OCI-LY7 (cell line): ENCODE data around the gene HMGA1. TPM values are rescaled to one million over a fixed set of nuclear protein-coding genes. Genes with fewer than 3 reads are reported as not detected.

Experiments
- BruUV-seq: library from RNA; stranded (reverse); fragments of 400-500 nt; replicated peaks from 2 replicates; lab custom pipeline; 2021; lab: Mats Ljungman, UMichigan
- CTCF ChIA-PET: fragments of 300-600 bp; sonication (Branson Sonifier 250); formaldehyde crosslinking; loops from one replicate; lab custom pipeline; 2022; ENCODE audit warnings: antibody characterized with exemption; ENCODE audit not compliant: unreplicated experiment; lab: Charles Lee
- POLR2A ChIA-PET: fragments of 300-600 bp; sonication (Branson Sonifier 250); formaldehyde crosslinking; loops from one replicate; lab custom pipeline; 2022; ENCODE audit warnings: antibody characterized with exemption; lab: Charles Lee
- DNase-seq: peaks from one replicate; pipeline ENCODE4 v3.0.0-alpha.2; 2015; ENCODE audit warnings: low spot score
- H2AFZ ChIP-seq: fragments of 200-600 bp; sonication (generic), shearing (Covaris generic); 2 replicates; pipeline ENCODE4 v1.6.1; 2014; ENCODE audit warnings: mild to moderate bottlenecking, antibody characterized with exemption, low read length, moderate library complexity
- H3K27ac ChIP-seq: fragments of 200-600 bp; sonication (generic); 2 replicates; pipeline ENCODE4 v1.5.1; 2014; ENCODE audit warnings: mixed run types, low read depth, mild to moderate bottlenecking, moderate library complexity, low read length, inconsistent platforms; ENCODE audit not compliant: poor library complexity, severe bottlenecking
- H3K36me3 ChIP-seq: fragments of 200-600 bp; sonication (generic); 2 replicates; pipeline ENCODE4 v1.6.1; 2014; ENCODE audit warnings: mild to moderate bottlenecking, antibody characterized with exemption, low read length, moderate library complexity, mixed read lengths; ENCODE audit not compliant: insufficient read depth
- H3K4me1 ChIP-seq: fragments of 200-600 bp; sonication (generic); 2 replicates; pipeline ENCODE4 v1.5.1; 2014; ENCODE audit warnings: mild to moderate bottlenecking, low read length; ENCODE audit not compliant: insufficient read depth, poor library complexity, severe bottlenecking
- H3K4me2 ChIP-seq: fragments of 200-600 bp; sonication (generic); 2 replicates; pipeline ENCODE4 v1.6.1; 2014; ENCODE audit warnings: mild to moderate bottlenecking, low read length
- H3K4me3 ChIP-seq: fragments of 200-600 bp; sonication (generic); 2 replicates; pipeline ENCODE4 v1.5.1; 2014; ENCODE audit warnings: mild to moderate bottlenecking, low read depth, low read length; ENCODE audit not compliant: poor library complexity, severe bottlenecking
- H3K79me2 ChIP-seq: fragments of 200-600 bp; sonication (generic); 2 replicates; pipeline ENCODE4 v1.6.1; 2016; ENCODE audit warnings: low read depth, mild to moderate bottlenecking, low read length, moderate library complexity, mixed read lengths; ENCODE audit not compliant: insufficient read depth
- H3K9me2 ChIP-seq: fragments of 200-600 bp; sonication (generic); 2 replicates; pipeline ENCODE4 v1.6.1; 2016; ENCODE audit warnings: mild to moderate bottlenecking, low read length, mixed read lengths; ENCODE audit not compliant: insufficient read depth
- H3K9me3 ChIP-seq: fragments of 200-600 bp; sonication (generic); 2 replicates; pipeline ENCODE4 v1.6.1; 2014; ENCODE audit warnings: mild to moderate bottlenecking, mixed run types, low read length, mixed read lengths
- H4K20me1 ChIP-seq: fragments of 200-600 bp; sonication (generic); 2 replicates; pipeline ENCODE4 v1.6.1; 2014; ENCODE audit warnings: mild to moderate bottlenecking, antibody characterized with exemption, low read length, moderate library complexity, mixed read lengths; ENCODE audit not compliant: insufficient read depth
- CTCF ChIP-seq: fragments of 200-600 bp; sonication (generic); conservative IDR thresholded peaks from 2 replicates; pipeline ENCODE4 v1.5.1; 2014; ENCODE audit warnings: mild to moderate bottlenecking, antibody characterized with exemption, low read length, moderate library complexity, mixed read lengths
- EZH2phosphoT487 ChIP-seq: fragments of 200-600 bp; sonication (generic); IDR thresholded peaks from 2 replicates; pipeline ENCODE4 v1.6.1; 2018; ENCODE audit warnings: low read depth, borderline replicate concordance, mild to moderate bottlenecking, mixed run types, antibody characterized with exemption, low read length, moderate library complexity, mixed read lengths
- intact Hi-C: fragments of 100-400 bp; cut with micrococcal nuclease; formaldehyde crosslinking; loops from one replicate; pipeline ENCODE4 v1.10.0; 2022; ENCODE audit not compliant: unreplicated experiment
- total RNA-seq, 2 experiments: library from RNA; depleted of rRNA in 1 of 2; stranded (reverse); fragments of >200 nt in 1 of 2; shearing (Covaris generic) in 1 of 2; gene quantifications; 2 replicates each; pipeline ENCODE4 v1.2.3, GENCODE V29; 2014 to 2022

HMGA1 gene
- total RNA-seq, 2 experiments from 2014 or later, result 435 to 764 TPM

GRCh38 chr6:34275128-34275804, 38.6 kb downstream of the HMGA1 start:
- no peak overlapping the region for H3K27ac ChIP-seq
- peaks cover 18% of the 10 kb centered on the region for H3K36me3 ChIP-seq
- no peak overlapping the region for H2AFZ ChIP-seq
- no peaks in the 10 kb centered on the region for H3K9me3 ChIP-seq
- TF ChIP-seq EZH2phosphoT487, result no peak
- no peak for TF ChIP-seq CTCF
- no peaks in the 10 kb centered on the region for H4K20me1 ChIP-seq
- peaks cover 8% of the 10 kb centered on the region for H3K4me1 ChIP-seq
- CTCF ChIA-PET, result no interaction called here
- intact Hi-C loops, result no loop called here
- H3K4me2 ChIP-seq, result no peak overlapping the region
- H3K9me2 ChIP-seq, result no peaks in the 10 kb centered on the region
- no TSS peak for BruUV-seq
- H3K4me3 ChIP-seq, result no peak overlapping the region
- no peaks in the 10 kb centered on the region for H3K79me2 ChIP-seq
- DNase-seq, result peak; percentile 33
- POLR2A ChIA-PET, result interaction anchor here (0.6 kb wide), 1 partner anchor 197 kb away, joined by 3 read pairs; no protein-coding TSS in a partner anchor

GRCh38 chr6:34276191-34276590, 39.5 kb downstream of the HMGA1 start:
- no TSS peak for BruUV-seq
- H3K9me2 ChIP-seq, result no peaks in the 10 kb centered on the region

More at GRCh38 chr6:34276191-34276590, 39.5 kb downstream of the HMGA1 start:
- H3K9me3 ChIP-seq, result no peaks in the 10 kb centered on the region
- no peaks in the 10 kb centered on the region for H4K20me1 ChIP-seq
- no peak overlapping the region for H2AFZ ChIP-seq
- H3K36me3 ChIP-seq, result peaks cover 23% of the 10 kb centered on the region
- H3K4me1 ChIP-seq, result peaks cover 8% of the 10 kb centered on the region
- no peak overlapping the region for H3K27ac ChIP-seq
- no peak for DNase-seq
- no peaks in the 10 kb centered on the region for H3K79me2 ChIP-seq
- intact Hi-C loops, result no loop called here
- POLR2A ChIA-PET, result interaction anchor here (0.7 kb wide), 3 partner anchors 17 to 775 kb away, joined by 3 to 5 read pairs (median 3); no protein-coding TSS in a partner anchor
- no peak overlapping the region for H3K4me3 ChIP-seq
- no peak overlapping the region for H3K4me2 ChIP-seq
- no peak for TF ChIP-seq EZH2phosphoT487
- no peak for TF ChIP-seq CTCF
- CTCF ChIA-PET, result no interaction called here
